ENCODE results near the gene ATG2A.

ATG2A gene

DNA sequence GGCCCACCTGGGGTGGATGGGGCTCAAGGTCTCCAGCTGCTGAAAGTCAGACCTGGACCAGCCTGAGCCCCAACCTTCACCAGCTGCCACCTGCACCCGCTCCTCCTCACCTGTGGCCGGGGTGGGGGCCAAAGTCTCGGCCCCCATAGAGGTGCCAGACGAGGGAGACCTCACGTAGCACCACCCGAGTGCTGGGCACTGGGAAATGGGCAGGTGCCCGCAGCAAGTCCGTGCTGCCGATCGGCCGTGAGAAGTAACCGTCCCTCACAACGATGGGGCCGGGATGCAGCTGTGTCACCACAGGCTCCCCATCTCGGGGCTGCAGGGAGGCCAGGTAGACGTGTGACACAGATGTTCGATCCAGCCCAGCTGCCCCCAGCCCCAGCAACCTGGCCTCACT lies 16.2 kb downstream of the ATG2A start:
- no peak for DNase-seq

- peak in 4 of 5 experiments; percentile 57 to 73 (median 64) for DNase-seq
Measured at GRCh38 chr11:64900263-64900678, 16.7 kb downstream of the ATG2A start.

DNA sequence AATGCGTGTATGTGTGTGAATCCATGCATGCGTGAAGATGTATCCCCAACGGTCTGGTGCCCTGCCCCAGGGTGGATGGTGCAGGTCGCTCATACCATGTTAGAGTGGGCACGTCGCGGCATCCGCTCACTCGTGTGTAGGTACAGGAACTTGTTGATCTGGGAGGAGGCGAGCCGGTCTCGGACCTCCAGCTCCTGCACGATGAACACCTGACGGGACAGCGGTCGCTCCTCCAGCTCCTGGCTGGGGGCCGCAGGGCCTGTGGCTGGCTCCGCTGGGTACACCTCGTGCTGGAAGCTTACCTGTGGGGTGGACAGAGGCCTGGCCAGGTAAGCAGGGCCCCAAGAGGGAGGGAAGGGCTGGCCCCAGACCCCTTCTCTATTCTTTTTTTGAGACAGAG lies 18.5 kb downstream of the ATG2A start:
- no peak for DNase-seq

DNA sequence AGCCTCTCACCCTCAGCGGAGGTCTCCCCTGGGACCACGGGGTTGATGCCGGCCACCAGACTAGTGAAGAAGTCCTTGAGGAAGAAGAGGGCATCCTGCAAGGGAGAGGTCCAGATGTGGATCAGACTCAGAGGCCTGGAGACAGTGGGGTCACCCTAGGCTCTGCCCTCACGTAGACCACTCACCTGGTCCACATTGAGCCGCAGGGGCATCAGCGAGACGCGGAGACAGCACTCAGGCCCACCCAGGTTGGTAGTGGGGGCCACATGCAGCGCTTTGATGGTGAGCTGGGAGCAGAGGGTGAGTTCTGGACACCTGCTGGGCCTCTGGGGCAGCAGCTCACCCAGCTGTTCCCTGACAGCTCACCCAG lies 18.9 kb downstream of the ATG2A start:
- DNase-seq: no peak

DNA sequence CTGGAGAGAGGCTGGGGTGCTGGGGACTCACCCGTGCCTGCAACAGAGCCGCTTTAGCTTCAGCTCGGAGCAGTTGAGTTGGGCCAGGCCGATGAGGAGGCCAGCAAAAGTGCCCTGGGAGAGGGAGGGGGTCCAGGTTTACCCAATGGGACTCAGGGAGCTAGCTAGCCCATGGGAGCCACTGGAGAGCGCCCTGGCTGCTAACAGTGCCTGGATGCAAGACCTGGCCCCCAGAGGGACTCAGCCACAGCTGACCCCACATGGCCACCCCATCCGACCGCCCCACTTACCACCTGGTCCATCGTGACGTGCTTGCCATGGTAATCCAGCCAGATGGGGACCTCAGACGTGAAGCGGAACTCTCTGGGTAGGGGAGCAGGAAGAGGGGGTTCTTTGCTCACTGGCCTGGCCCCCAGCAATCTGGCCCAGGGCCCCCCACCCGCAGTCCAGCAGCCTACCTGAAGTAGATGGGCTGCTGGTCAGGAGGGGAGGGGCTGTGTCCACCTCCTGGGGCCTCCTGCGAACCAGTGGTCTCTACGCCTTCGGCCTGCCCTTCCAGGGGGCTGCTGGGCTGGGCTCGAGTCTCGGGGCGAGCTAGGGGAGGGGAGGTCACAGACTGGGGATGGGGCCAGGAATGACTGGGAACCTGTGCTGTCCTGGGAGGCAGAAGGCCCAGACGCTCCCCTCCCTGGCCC lies 19.5 kb downstream of the ATG2A start:
- DNase-seq: no peak

GRCh38 chr11:64896448-64897022 lies 20.5 kb downstream of the ATG2A start:
- DNase-seq: no peak

DNA sequence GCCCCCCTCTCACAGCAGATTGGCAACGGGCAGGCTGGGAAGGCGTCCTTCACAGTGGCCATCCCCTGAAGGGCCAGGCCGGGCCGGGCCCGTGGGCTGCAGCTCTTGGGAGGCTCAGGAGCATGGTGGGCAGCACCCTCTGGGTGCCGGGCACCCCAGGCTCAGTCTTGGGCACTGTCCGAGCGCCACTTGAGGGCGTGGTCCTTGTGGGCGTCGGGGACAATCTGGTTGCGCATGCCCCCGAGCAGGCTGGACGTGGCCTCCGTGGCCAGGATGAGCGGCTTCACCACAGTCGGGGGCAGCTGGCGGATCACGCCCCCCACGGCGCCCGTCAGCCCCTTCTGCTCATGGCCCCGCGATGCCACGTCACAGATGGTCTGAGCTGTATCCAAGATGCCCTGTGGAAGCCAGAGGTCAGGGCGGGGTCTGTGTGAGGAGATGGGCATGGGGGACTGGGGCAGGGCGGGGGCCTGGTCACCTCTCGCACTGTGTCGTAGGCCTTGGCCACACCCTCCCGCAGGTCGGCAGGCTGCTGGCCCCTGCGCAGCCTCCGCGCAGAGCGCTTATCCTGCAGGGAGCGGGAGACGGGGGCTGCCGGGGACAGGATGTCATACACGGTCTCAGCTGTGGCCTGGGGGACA lies 22.1 kb downstream of the ATG2A start:
- DNase-seq: no peak

DNA sequence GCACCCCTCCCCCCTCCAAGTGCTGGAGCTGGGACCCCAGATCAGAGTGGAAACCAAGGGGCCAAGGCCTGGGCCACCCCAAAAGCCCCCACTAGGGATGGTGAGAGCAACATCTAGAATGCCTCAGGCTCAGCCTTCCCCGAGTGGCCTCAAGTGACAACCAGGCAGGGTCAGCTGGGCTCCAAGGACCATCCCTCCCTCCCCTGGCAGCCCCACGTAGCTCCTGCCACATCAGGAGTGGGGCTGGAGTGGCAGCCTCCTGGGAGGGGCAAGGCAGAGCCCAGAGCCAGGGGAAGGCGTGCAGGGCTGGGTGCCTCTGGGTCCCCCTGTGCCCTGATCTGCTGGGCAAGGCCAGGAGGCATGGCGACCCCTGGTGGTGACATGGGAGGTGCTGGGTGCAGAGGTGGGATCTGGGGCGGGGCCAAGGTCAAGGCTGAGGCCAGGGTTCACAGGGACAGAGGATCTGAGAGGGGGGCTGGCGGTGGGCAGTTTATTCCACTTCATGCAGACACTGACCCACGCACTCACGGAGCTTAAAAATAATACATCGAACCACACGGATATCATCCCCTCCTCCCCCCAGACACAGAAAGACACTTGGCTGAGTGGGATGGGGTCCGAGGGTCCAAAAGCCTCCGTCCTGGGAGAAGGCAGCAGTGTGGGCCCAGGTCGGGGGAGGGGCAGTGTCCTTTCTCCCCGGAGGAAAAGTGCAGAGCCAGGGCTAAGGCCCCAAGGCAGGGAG lies 22.8 kb downstream of the ATG2A start:
- peak; percentile 75 to 89 (median 85) for DNase-seq

DNA sequence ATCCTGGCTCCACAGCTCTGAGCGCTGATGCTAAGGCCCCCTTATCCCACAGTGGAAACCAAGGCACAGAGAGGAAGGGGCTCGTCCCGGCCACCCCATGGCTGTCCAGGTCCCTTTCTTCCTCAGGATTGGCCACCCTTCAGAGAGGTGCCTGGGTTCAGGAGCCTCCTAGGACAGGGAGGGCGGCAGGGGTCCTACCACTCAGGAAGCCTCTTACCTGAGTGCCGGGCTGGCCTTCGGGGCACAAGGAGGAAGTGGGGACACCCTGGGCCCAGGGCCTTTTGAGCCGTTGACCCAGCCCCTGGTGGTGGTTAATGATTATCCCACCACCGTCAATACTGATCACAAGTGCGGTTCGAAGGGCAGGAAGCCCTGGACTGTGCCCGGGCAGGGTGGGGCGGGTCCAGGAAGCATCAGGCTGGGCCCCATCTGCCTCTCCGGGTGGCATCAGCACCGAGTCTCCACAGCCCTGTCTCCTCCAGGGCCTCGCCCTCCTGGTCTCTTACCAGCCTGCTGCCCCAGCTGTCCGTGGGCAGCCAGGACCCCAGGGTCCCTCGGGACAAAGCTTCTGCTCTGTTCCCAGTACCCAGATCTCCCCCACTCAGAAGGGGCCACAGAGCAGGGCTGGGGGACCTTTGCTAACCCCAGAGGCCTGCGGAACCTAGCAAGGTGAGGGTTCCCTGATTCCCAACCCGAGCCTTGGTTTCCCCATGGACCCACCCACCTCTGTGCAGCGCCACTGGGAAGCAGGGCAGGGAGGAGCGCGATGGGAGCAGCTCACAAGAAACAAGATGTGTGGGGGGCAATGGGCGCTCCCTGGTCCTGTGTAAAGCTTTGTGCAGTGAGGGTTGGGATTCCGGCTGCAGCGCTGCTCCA lies 23.6 kb downstream of the ATG2A start:
- DNase-seq: no peak

DNA sequence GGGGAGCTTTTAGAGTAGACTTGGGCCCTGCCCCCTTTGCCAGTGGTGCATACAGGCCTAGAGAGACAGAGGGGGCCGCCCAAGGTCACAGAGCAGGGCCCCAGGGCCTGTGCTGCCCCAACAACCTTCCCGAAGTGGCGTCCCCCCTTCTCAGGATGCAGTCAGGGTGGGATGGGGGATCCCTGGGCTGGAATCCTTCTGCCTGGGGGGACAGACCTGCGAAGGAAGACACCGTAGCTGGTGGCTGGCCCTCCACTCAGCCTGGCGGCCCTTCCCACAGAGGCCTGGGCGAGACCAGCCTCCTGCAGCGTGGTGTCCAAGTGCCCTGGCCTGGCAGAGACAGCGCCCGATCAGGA lies 24.2 kb downstream of the ATG2A start:
- no peak for DNase-seq

- DNase-seq: no peak
Measured at GRCh38 chr11:64892411-64892831, 24.6 kb downstream of the ATG2A start.

- no peak for DNase-seq
Measured at GRCh38 chr11:64891880-64892279, 25.1 kb downstream of the ATG2A start.

DNA sequence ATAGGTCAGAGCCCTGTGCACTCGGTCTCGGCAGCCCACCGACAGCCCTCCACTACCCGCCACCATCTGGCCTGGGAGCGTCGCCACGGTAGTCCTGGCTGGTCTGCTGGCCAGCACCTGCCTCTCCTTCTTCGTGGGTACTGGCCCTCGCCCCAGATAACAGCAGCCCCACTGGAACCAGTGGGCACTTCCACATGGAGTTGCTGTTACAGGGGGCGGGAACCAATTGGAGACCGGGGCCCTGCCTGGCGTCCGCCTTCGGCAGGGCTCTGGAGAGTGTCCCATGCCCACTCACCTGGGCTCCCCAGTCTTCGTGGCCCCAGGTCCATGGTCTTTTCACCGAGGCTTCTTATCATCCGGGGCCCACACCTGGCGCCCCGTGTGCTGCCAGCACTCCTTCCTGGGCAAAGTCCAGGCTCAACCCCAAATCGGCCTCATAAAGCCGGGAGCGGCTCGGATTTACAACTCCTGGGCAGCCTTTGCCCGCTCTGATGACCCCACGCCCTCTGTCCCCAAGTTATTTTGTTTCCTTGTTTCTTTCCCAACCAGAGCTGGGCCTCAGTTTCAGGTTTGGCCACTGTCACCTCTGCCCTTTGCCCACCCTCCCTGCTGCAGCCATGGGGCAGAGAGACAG lies 25.7 kb downstream of the ATG2A start:
- no peak for DNase-seq

DNA sequence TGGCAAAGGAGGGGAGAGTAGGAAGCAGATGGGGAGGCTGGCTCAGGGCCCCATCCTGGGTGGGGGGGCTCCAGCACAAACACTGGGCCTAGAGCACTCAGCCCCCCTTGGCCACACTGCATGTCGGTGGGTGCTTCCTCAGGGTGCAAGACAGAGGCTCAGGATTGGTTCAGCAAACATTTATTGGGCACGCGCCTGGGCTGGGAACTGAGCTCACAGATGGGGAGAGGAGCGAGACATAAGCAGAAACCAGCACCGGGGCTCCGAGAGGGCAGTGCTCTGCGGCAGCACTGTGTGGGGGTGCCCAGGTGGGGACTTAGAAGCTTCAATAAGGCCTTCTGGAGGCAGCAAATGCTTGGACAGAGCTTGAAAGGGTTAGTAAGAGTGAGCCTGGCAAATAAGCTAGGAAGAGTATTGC lies 26.5 kb downstream of the ATG2A start:
- no peak for DNase-seq

DNA sequence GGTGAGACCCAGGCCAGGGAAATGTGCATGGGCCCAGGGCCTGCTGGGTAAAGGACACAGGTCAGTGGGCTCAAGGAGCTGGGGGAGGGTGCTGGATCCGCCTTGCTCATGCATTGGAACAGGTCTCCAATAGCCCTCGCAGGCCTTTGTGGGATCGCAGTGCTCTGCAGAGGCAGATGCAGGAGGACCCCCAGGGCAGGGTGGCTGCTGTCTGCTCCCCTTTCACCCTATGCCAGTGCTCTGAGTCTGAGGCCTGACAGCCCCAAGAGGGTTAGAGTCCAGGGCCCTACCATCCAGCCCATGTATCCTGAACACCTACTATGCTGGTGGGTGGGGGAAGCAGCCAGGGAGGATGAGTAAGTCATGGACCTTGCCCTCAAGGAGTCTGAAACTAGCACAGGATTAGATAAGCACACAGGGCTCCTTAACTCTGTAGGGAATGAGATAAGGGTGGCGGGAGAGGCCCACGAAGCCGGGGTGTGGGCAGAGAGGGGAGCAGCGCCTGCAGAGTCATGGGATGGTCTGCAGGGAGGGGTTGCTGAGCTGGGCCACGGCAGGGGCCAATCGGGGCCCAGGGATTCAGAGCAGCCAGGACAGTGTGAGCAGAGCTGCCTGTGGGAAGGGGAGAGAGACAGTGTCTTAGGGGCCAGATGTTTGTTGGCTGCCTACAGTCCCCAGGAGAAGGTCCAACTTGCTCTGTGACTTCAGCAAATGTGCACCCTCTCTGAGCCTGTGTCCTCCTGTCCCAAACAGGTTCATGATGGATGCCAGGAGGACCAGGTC lies 28.1 kb downstream of the ATG2A start:
- DNase-seq: no peak

- DNase-seq: no peak
Measured at GRCh38 chr11:64888406-64888728, 28.6 kb downstream of the ATG2A start.

DNA sequence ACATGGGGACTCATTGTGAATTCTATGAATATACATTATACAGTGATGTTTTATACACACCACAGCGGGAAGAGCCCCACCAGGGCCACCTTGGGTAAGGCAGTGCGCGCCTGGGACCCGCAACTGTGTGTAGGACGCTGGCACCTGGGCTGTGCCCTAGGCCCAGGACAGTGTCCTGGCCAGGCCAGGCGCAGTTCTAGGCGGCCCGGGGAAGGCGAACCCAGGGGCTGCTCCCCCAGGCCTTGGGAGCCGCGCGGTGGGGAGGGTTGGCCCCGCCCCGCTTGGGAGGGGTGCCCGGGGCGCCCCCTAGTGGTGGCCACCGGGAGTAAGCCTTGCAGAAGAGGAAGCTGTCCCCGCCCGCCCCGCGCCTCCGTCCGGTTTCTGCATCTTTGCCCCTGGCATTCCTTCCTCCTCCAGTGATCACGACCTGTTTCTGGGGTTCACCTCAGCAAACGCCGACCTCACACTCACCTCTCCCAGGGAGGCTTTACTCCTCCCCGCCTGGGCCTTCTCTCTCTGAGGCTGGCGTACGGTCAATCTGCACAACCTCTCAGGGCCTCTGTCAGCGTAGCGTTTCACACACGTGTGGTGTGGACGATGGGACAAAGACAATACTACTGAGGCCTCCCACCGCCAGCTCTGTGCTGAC lies 29.1 kb downstream of the ATG2A start:
- peak; percentile 73 to 83 (median 80) for DNase-seq

DNA sequence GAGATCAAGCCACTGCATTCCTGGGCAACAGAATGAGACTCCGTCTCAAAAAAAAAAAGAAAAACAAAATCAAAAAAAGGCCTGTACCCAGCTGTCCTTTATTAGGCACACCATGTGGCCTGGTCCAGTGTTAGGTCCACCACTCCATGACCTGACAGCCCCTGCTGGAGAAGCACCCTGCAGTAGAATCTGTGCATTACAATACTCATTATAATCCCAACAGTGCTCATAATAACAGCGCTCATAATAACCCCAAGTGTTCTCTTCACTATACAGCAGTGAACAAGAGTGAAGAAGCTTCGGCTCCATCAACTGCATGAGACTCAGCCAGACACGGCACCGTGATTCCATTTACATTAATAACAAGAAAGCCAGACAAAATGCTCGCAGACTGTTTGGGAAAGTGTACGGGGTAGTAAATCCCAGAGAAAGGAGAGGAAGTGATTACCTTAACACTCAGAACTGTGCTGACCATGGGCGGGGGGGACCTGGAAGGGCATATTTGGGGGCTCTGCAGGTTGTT lies 29.7 kb downstream of the ATG2A start:
- DNase-seq: no peak

GRCh38 chr11:64885367-64886286 lies 31.4 kb downstream of the ATG2A start:
- DNase-seq: peak in 1 of 5 experiments; percentile 81

All from T-helper 2 cell (primary cell).